NCI-H2081 treated with DMSO at 0.1 percent for 48 hours (cell line): ENCODE data around the gene UTS2R.

ENCODE experiments used
- DNase-seq: peaks from one replicate; lab custom pipeline; 2025; lab: John Stamatoyannopoulos, UW

Gene UTS2R

DNA sequence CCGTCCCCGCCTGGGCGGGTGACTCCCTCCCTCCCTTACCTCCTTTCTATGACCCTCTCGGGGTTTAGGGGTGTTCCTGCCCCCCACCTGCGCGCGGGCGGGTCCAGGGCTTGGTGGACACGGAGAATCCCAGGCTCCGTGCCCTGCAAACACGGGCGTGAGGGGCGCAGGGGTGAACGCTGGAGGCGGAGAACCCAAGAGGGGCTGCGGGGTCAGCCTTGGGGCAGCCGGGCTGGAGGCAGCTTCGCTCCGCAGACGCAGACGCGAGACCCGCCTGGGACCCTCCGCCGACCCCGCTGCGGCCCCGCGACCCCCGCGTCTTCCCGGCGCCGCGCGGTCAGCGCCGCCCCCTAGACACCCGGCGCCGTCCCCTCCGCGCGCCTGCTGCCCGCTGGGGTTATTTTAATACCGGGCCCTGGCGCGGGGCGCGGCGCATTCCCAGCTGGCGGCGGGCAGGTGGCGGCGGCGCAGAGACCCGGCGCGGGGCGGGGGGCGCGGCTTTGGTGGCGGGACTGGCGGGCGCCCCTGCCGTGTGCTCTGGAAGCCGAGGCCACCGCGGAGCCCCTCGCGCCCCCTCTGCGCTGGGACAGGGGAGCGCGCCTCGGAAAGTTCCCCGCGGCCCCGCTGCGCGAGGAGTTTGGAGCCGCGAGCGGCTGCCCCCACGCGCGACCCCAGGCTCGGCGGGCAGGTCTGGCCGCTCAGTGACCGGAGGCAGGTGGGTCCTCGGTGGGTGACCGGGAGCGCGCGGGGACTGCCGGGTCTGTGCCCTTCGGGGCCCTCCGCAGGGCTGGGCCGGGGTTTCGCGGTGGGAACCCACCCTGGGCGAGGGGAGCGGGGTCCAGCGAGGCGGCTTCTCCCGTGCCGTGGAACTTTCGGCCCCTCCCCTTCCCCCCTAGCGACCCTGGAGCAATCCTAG lies at the start of gene UTS2R:
Gene UTS2R, plus strand, starts transcription at position 433 of the 916 bp plus-strand sequence. CDS start 2,560 bp downstream, outside the sequence.
- no peak for DNase-seq

GRCh38 chr17:82321947-82322466 lies 49.6 kb upstream of the UTS2R start:
- DNase-seq, result no peak

DNA sequence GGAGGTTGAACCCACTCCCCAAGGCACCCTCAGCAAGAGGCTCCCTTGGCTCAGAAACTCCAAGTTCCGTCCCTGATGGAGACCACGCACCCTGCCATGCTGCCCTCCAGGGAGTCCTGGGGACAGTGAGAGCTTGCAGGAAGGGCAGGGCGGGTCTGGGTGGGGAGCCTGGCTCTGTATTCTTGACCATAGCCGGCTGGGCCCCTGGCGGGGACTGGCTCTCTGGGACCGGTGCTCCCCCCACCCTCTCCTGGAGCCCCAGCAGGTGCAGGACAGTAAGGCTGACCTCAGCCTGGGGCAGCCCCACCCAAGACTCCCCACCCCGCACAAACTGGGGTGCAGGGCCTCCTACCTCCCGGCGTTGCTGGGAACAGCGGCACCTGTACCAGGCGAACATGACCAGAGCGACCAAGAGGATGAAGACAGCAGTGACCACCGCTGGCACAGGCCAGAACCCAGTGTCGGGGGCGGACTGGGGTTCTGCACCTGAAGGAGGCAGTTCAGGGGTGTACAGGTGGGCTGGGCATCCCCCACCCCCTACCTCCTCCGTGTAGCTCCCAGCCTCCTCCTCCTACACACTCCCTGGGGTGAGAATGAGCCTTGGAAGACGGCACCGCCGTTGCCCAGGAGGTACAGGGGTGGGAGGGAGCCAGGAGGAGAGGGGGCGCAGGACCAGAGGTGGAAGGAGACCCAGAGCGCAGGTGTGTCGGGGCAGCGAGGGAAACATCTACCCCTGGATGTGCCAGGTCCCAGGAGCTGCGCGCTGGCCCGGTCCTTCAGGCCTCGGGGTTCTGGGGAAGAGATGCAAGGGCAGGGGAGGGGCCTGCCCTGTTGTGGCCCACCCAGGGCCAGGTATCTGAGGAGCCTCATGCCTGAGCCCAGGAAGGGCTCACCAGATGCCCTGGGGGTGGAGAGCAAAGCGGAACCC lies 48.8 kb upstream of the UTS2R start:
- DNase-seq, result no peak

- DNase-seq, result no peak
Observed at GRCh38 chr17:82323514-82324234, 47.9 kb upstream of the UTS2R start.

DNA sequence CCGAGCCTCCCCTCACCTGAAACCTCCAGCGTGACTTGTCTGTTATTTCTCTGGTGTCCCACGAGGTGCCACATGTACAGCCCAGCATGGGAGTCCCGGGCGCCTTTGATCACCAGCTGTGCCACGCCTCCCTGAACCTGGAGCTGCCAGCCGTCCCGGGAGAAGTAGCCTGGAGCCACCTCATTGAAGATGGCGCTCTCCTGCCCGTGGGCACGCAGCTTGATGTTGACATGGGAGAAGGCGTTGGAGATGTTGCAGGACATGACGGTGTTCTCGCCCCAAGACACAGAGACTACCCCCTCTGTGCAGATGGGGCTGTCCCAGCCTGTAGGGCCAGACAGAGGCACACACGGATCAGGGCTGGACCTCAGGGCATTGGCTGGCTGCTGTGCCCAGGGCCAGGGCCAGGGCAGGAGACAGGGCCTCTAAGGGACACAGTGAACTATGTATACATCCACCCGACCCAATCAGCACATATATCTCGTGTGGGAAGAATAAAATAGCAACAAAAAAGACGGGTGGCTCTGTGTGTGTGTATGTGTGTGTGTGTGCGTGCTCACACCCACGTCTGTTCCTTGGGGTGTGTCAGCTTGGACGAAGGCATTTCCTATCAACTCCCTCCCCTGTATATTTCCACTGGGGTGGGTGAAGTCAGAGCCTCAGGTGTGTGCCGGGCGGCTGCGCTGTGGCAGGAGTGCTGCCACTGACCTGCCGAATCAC lies 46.8 kb upstream of the UTS2R start:
- DNase-seq, result no peak

GRCh38 chr17:82325286-82326180 lies 46.0 kb upstream of the UTS2R start:
- no peak for DNase-seq

- DNase-seq, result no peak
Observed at GRCh38 chr17:82327289-82327688, 44.3 kb upstream of the UTS2R start.

DNA sequence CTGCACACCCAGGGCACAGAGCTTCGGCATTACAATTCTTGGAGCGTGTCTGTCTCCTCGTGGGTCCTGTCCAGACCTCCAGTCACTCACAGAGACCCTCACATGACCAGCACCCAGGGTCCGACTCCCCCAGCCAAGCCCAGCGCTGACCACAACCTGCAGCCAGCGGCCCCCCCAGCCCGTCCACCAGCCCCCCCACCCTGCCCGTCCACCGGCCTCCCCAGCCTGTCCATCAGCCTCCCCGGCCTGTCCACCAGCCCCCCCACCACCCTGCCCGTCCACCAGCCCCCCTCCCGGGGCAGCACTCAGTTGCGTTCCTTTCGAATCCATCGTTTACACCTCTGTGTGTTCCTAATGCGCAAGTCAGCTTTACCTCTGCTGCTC lies 43.8 kb upstream of the UTS2R start:
- no peak for DNase-seq

DNA sequence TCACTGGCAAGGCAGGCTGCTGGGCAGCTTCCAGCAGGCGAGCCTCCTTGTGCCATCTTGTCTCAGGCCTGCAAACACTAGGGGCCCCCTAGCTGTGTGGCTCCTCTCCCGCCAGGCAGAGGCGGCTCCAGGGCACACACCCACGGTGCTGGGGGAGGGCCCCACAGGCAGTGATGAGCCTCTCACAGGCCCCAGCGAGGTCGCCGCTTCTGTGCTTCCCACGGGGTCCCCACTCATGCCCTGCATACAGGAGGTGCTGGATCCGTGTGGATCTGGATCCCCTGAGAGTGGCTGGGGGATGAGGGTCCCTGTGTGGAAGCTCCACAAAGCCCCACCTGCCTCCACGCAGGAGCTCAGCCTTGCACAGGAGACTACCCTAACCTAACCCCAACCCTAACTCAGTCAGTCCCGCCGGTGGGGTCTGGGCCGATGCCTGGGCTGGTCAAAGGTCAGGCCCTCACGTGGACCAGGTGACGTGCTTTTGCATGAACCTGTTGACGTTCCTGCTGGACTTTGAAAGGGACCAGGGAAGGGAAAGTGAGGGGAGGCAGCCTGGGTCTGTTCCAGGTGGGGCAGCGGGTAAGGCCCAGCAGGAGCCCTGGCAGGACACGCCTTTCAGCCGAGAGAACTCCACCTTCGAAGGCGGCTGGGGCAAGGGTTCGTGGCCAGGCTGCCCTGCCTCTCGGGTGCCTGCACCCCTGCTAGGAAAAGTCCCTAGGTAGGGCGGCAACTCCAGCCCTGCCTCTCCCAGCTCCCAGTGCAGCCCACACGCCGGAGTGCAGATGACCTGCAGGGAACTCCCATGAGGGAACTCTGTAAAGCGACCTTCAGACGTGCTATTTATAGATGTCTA lies 43.2 kb upstream of the UTS2R start:
- DNase-seq, result no peak

GRCh38 chr17:82328994-82329507 lies 42.5 kb upstream of the UTS2R start:
- no peak for DNase-seq

DNA sequence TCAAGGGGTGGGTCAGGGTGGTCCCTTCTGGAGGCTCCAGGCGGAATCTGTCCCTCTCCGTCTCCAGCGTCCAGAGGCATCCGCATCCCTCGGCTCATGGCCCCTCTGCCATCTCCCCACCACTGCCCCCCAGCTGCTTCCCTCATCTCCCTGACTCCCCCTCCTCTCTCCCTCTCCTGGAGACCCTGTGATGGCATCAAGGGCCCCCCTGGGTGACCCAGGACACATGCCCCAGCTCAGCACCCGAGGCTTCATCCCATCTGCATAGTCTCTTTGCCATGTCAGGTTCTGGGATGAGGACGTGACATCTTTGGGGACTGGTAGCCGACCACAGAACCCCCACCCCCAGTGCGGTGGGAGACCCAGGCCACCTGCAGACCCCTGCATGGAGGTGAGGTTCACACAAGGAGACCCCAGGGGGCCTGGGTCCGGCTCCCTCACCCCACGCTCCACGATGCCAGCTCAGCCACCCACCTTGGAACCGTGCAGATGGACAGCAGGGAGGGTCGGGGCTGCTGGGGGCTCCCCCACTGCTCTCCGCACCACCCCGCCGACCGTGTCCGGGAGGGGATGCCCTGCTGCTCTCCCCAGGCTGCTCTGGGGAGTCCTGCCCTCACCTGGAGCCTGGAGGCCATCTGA lies 41.8 kb upstream of the UTS2R start:
- no peak for DNase-seq

- peak; percentile 46 for DNase-seq
Observed at GRCh38 chr17:82330322-82331239, 41.0 kb upstream of the UTS2R start.

DNA sequence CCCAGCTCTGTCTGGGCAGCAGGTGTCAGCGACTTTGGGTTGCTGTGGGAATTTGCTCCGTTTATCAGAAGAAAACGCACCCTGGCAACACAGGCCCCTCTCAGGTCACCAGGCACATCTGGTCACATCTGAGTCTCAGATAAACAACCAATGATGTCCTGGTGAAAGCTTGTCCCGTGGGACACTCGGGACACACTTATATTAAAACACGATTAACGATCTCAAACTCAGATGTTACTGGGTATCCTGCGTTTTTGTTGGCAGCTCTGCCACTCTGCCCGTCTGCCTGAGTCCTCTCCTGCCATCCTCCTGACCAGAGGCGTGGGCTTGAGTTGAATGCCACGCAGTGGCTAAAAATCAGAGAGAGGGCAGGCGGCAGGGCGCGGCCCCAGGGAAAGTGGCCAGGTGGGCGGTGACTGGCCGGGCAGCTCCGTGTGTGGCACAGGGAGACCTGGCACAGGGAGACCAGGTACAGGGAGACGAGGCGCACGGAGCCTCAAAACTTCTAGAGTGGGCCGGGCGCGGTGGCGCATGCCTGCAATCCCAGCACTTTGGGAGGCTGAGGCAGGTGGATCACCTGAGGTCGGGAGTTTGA lies 40.1 kb upstream of the UTS2R start:
- DNase-seq, result no peak

DNA sequence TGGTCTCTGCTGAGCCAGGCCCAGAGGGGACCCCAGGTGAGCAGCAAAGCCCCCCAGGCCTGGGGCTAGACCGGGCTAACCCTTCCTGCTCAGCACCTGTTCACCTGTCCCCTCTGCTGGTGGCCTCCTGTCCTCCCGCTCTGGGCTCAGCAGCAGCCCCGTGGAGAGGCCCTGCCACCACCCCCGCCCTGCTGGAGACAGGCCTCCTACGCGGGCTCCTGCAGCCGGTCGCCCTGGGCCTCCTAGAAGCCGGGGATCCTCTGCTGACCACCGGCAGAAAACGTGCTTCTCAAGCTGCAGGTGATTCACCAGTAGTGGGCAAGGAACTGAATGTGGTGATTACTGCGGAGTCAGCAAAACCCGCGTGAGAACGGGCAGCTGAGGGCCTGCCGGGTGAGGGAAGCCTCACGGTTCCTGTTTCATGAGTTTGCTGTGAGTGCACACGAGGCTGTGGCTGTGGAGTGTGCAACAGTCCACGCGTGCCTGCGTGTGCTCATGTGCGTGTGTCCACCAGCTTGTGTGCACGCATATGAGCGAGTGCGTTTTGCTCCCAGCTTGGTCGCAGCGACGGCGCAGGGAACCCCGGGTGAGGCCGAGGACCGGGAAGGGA lies 38.8 kb upstream of the UTS2R start:
- no peak for DNase-seq

DNA sequence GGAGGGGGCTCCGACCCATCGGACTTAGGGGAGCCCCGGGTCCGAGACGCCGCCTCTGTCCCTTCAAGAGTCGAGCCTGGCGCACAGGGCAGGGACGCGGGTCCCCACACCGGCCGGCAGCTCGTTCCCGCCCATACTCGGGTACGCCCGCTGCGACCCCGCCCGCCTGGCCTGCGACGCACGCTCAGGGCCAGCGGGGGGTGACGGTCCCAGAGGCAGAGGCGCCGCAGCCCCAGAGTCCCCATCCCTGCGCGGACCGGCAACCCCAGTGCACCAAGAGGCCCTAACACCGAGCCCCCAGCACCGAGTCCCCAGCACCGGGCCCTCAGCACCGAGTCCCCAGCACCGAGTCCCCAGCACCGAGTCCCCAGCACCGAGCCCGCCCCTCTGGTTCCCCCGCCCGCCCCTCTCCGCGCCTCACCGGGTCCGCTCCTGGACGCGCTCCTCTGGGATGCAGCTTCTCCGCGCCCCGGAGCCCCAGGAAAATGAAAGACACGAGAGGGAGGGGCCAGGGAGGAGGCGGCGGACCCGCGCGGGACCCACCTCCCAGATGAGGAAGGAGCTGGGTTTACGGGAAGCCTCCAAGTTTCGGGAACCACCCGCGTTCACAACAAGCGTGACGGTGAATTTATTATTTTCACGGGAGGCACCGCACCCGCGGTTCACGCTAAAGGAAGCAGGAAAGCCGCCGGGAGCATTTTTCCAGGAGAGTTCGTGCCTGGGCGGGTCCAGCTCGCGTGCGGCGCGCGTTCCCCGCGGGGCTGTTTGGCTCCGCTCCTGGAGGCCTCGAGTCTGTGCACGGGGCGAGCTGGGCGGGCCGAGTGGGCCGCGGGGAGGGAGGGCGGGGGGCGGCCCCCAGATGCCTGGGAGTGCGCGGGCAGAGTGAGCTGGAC lies 38.0 kb upstream of the UTS2R start, which contains the start of gene SECTM1:
Gene SECTM1, minus strand, starts transcription at position 488 of the 893 bp plus-strand sequence. CDS start 6,526 bp downstream, outside the sequence.
- DNase-seq, result no peak
